PC-9 (cell line): Measurements from ENCODE around the gene BAIAP2.

Source experiments
- CTCF ChIP-seq: fragments of 200-600 bp; sonication (generic); conservative IDR thresholded peaks from 2 replicates; pipeline ENCODE4 v1.6.1; 2017; ENCODE audit warnings: mixed run types, antibody characterized with exemption, mild to moderate bottlenecking, moderate library complexity
- EZH2 ChIP-seq: fragments of 200-600 bp; sonication (generic); IDR thresholded peaks from 2 replicates; pipeline ENCODE4 v1.8.0; 2017; ENCODE audit warnings: antibody characterized with exemption, low read depth

- TF ChIP-seq CTCF = no peak
- no peak for TF ChIP-seq EZH2
These were observed 97.2 kb downstream of the BAIAP2 start for GRCh38 chr17:81132197-81132540.
